HEK293T (cell line): ENCODE results near the gene GET3.
"Not testable (repeated sequence)": the region's sequence is repeated elsewhere in the genome, so short reads cannot be mapped to it uniquely, and the experiment has no call there.

ENCODE experiments used
- ARNT ChIP-seq: fragments of 450-650 bp; IDR thresholded peaks from 2 replicates; pipeline ENCODE4 v1.6.1; 2017; ENCODE audit warnings: mild to moderate bottlenecking
- BHLHE40 ChIP-seq: fragments of 450-650 bp; IDR thresholded peaks from 2 replicates; pipeline ENCODE4 v1.6.1; 2016; ENCODE audit warnings: mild to moderate bottlenecking, moderate library complexity, borderline replicate concordance
- FOXM1 ChIP-seq: fragments of 450-650 bp; IDR thresholded peaks from 2 replicates; pipeline ENCODE4 v1.6.1; 2017; ENCODE audit warnings: mild to moderate bottlenecking, borderline replicate concordance
- HDGF ChIP-seq: fragments of 450-650 bp; IDR thresholded peaks from 2 replicates; pipeline ENCODE4 v1.6.1; 2017; ENCODE audit warnings: antibody characterized with exemption, borderline replicate concordance
- SP1 ChIP-seq: fragments of 450-650 bp; IDR thresholded peaks from 2 replicates; pipeline ENCODE4 v1.6.1; 2017

DNA sequence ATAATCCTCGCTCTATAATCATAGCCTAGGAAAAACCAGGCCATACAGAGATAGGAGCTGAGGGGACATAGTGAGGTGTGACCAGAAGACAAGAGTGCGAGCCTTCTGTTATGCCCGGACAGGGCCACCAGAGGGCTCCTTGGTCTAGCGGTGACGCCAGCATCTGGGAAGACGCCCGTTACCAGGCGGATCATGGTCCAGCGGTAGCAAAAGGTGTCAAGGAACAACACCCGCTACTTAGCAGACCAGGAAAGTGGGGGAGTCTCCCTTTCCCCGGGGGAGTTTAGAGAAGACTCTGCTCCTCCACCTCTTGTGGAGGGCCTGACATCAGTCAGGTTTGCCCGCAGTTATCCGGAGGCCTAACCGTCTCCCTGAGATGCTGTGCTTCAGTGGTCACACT lies 25.2 kb upstream of the GET3 start:
- TF ChIP-seq SP1, HDGF, ARNT, BHLHE40, FOXM1: not testable (repeated sequence)
